PFSK-1 (cell line): Measurements from ENCODE around the gene GOT1.

Source experiments
- POLR2AphosphoS5 ChIP-seq: IDR thresholded peaks from 2 replicates; pipeline ENCODE4 v1.6.1; 2012; ENCODE audit warnings: low read depth, mild to moderate bottlenecking, control low read depth, low read length, moderate library complexity
- REST ChIP-seq, 2 experiments: IDR thresholded peaks; 2 replicates each; pipeline versions ENCODE4 v1.6.1 to v1.8.0; 2011 to 2012; ENCODE audit warnings: low read depth in 2 of 2, low read length in 2 of 2, control low read depth in 1 of 2, inconsistent platforms in 1 of 2, mild to moderate bottlenecking in 1 of 2, moderate library complexity in 1 of 2; ENCODE audit not compliant: insufficient read depth in 1 of 2
- TAF1 ChIP-seq: IDR thresholded peaks from 2 replicates; pipeline ENCODE4 v1.6.1; 2012; ENCODE audit warnings: low read length, control low read depth, borderline replicate concordance; ENCODE audit not compliant: insufficient read depth

GRCh38 chr10:99394761-99395386 lies 35.5 kb downstream of the GOT1 start:
- TF ChIP-seq REST (IDR thresholded peaks at IDR 0.05; ENCODE audit: insufficient read depth in 1 of 2, low read depth in 2 of 2, low read length in 2 of 2) (no peak), TAF1 (no peak), POLR2AphosphoS5 (no peak)
